AG04450 (cell line): ENCODE results near the gene PARD3. TPM values are rescaled to one million over a fixed set of nuclear protein-coding genes. Genes with fewer than 3 reads are reported as not detected.

Source experiments
- CTCF ChIA-PET: fragments of 300-600, 350-600 bp; formaldehyde crosslinking; extraction: SDS; loops from one replicate; lab custom pipeline; 2022; ENCODE audit warnings: antibody characterized with exemption, inconsistent platforms; lab: Charles Lee
- POLR2A ChIA-PET: fragments of 350-600 bp; formaldehyde crosslinking; extraction: SDS; loops from one replicate; lab custom pipeline; 2021; ENCODE audit warnings: antibody characterized with exemption, inconsistent platforms; lab: Yijun Ruan, JAX
- DNase-seq: peaks from one replicate; pipeline ENCODE4 v3.0.0-alpha.2; 2011; ENCODE audit warnings: low read depth, low spot score
- H3K27ac ChIP-seq: one replicate; pipeline ENCODE4 v1.5.1; 2012; ENCODE audit warnings: low read depth, low read length, control low read depth
- H3K27me3 ChIP-seq: one replicate; pipeline ENCODE4 v1.6.0; 2012; ENCODE audit warnings: low read length; ENCODE audit not compliant: control insufficient read depth, insufficient read depth
- H3K4me3 ChIP-seq: 2 replicates; pipeline ENCODE4 v1.5.1; 2011; ENCODE audit warnings: mild to moderate bottlenecking, low read depth, low read length, control low read depth
- H3K9me3 ChIP-seq: 2 replicates; pipeline ENCODE4 v1.5.1; 2012; ENCODE audit warnings: low read length; ENCODE audit not compliant: control insufficient read depth, insufficient read depth
- polyA plus RNA-seq: library from polyadenylated mRNA; depleted of rRNA; stranded (reverse); fragments of >200 nt; gene quantifications from 2 replicates; pipeline ENCODE4 v1.2.3, GENCODE V29; 2011
- TF ChIP-seq, protein P1 (sequence below): IDR thresholded peaks from 2 replicates; pipeline ENCODE4 v1.5.1; 2011; ENCODE audit warnings: low read depth, low read length, control low read depth, inconsistent platforms

The PARD3 gene
- polyA plus RNA-seq, 1 experiment: 43.1 TPM

- Histone ChIP-seq H3K4me3 (no peak overlapping the region), H3K9me3 (no peaks in the 10 kb centered on the region), H3K27me3 (no peaks in the 10 kb centered on the region), H3K27ac (no peak overlapping the region)
- DNase-seq: no peak
- TF ChIP-seq, protein P1, sequence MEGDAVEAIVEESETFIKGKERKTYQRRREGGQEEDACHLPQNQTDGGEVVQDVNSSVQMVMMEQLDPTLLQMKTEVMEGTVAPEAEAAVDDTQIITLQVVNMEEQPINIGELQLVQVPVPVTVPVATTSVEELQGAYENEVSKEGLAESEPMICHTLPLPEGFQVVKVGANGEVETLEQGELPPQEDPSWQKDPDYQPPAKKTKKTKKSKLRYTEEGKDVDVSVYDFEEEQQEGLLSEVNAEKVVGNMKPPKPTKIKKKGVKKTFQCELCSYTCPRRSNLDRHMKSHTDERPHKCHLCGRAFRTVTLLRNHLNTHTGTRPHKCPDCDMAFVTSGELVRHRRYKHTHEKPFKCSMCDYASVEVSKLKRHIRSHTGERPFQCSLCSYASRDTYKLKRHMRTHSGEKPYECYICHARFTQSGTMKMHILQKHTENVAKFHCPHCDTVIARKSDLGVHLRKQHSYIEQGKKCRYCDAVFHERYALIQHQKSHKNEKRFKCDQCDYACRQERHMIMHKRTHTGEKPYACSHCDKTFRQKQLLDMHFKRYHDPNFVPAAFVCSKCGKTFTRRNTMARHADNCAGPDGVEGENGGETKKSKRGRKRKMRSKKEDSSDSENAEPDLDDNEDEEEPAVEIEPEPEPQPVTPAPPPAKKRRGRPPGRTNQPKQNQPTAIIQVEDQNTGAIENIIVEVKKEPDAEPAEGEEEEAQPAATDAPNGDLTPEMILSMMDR: no peak
- ChIA-PET POLR2A (no interaction called here), CTCF (interaction anchor here (0.6 to 1.5 kb wide), 2 partner anchors 79 to 208 kb away, joined by 3 to 4 read pairs; no protein-coding TSS in a partner anchor)
Observed at GRCh38 chr10:34558093-34558583, 257.0 kb downstream of the PARD3 start.

GRCh38 chr10:34557173-34557572 lies 257.9 kb downstream of the PARD3 start:
- ChIA-PET POLR2A (no interaction called here), CTCF (no interaction called here)
- Histone ChIP-seq H3K27me3 (no peaks in the 10 kb centered on the region), H3K9me3 (no peaks in the 10 kb centered on the region), H3K27ac (no peak overlapping the region), H3K4me3 (no peak overlapping the region)
- DNase-seq: no peak
- TF ChIP-seq, protein P1: no peak

DNA sequence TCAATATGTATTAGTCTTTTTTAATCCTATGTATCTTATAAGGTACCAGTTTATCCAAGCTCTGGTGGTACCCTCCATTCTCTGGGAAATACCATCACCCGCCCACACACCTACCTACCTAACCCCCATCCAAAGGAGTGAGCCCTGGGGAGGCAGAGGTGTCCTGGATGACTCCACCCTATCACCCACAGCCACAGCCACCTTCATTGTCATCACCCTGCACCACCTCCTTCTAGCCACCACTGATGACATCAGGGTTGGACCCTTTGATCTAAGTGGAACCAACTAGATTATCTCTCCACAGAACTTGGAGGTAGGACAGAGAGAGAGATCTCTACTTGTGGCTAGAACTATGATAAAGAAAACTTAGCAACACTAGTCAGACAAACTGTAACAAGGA lies 259.4 kb downstream of the PARD3 start:
- TF ChIP-seq, protein P1: no peak
- Histone ChIP-seq H3K9me3 (no peaks in the 10 kb centered on the region), H3K4me3 (no peak overlapping the region), H3K27me3 (no peaks in the 10 kb centered on the region), H3K27ac (no peak overlapping the region)
- CTCF ChIA-PET: no interaction called here
- DNase-seq: no peak
- POLR2A ChIA-PET: interaction anchor here (0.7 kb wide), 1 partner anchor 20 kb away, joined by 4 read pairs; no protein-coding TSS in a partner anchor

DNA sequence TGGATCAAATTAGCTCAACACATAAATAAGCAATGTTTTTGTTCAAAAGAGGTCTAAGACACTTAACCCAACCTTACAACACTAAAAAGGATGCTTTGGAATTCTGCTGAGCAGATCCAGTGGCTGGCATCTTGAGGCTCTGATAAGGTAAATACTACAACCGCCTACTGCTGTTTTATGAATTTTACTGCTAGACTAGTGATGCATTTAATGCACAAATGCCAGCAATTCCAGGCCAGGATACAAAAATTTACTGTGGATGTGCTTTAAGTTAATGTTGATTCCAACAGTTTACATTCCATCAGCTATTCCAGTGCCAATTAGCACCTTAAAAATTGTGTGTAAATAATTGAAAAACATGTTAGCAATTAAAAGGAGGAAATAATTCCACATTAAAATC lies 261.3 kb downstream of the PARD3 start:
- Histone ChIP-seq H3K27ac (no peak overlapping the region), H3K27me3 (no peaks in the 10 kb centered on the region), H3K9me3 (no peaks in the 10 kb centered on the region), H3K4me3 (no peak overlapping the region)
- TF ChIP-seq, protein P1: no peak
- DNase-seq: no peak
- ChIA-PET CTCF (no interaction called here), POLR2A (no interaction called here)

- Histone ChIP-seq H3K9me3 (no peaks in the 10 kb centered on the region), H3K27me3 (no peaks in the 10 kb centered on the region), H3K4me3 (no peak overlapping the region), H3K27ac (no peak overlapping the region)
- ChIA-PET POLR2A (no interaction called here), CTCF (no interaction called here)
- TF ChIP-seq, protein P1: no peak
- DNase-seq: no peak
Observed at GRCh38 chr10:34551295-34551694, 263.8 kb downstream of the PARD3 start.
